Cardiac muscle cell (in vitro differentiated cells and primary cell): ENCODE results near the gene BNIP3. TPM values are rescaled to one million over a fixed set of nuclear protein-coding genes. Genes with fewer than 3 reads are reported as not detected.

ENCODE experiments used
- DNase-seq, 2 donors: peaks; one replicate each; pipeline versions ENCODE4 v3.0.0 to v3.0.0-alpha.2; 2010 to 2017; ENCODE audit warnings: low read depth in 1 of 2, low spot score in 1 of 2
- H3K27ac ChIP-seq: fragments of 200-600 bp; sonication (generic); 2 replicates; pipeline ENCODE4 v1.5.1; 2016
- H3K27me3 ChIP-seq: fragments of 200-600 bp; sonication (generic); 2 replicates; pipeline ENCODE4 v1.6.0; 2016; ENCODE audit warnings: control low read depth
- H3K36me3 ChIP-seq: fragments of 200-600 bp; sonication (generic); 2 replicates; pipeline ENCODE4 v1.5.1; 2016; ENCODE audit warnings: control low read depth
- H3K4me1 ChIP-seq: fragments of 200-600 bp; sonication (generic); 2 replicates; pipeline ENCODE4 v1.8.1; 2017; ENCODE audit warnings: low read depth, mild to moderate bottlenecking, mixed run types
- H3K4me3 ChIP-seq: fragments of 200-600 bp; sonication (generic); 2 replicates; pipeline ENCODE4 v1.5.1; 2016; ENCODE audit warnings: mild to moderate bottlenecking
- H3K9me3 ChIP-seq: fragments of 200-600 bp; sonication (generic); 2 replicates; pipeline ENCODE4 v1.5.1; 2017; ENCODE audit warnings: low read depth, mild to moderate bottlenecking, control low read depth
- CTCF ChIP-seq: IDR thresholded peaks from 2 replicates; pipeline ENCODE4 v1.5.1; 2012; ENCODE audit warnings: low read depth, mild to moderate bottlenecking, low read length
- polyA plus RNA-seq: library from polyadenylated mRNA; unstranded; fragments of >200 nt; fragmentation: Nextera tagmentation; extraction: Ambion mirVana; gene quantifications from 2 replicates; pipeline ENCODE4 v1.2.1, GENCODE V29; 2016
- total RNA-seq: library from RNA; depleted of rRNA; stranded (reverse); fragments of >200 nt; gene quantifications from 2 replicates; pipeline ENCODE4 v1.2.3, GENCODE V29; 2016

BNIP3 gene
- total RNA-seq (1,301 and 1,791 TPM in 2 replicates), polyA plus RNA-seq (675 and 686 TPM in 2 replicates)

GRCh38 chr10:131981429-131982184, at the start of gene BNIP3:
Gene BNIP3, minus strand, starts transcription at chr10:131981923. Its CDS starts 117 bp downstream, at chr10:131981806.
- DNase-seq = peak; percentile 98
- Histone ChIP-seq H3K9me3 (peaks cover 2% of the 10 kb centered on the region), H3K36me3 (peaks cover 4% of the 10 kb centered on the region), H3K4me1 (peaks cover 29% of the 10 kb centered on the region), H3K27me3 (no peaks in the 10 kb centered on the region), H3K4me3 (peak within 1 kb of the TSS; percentile 97), H3K27ac (peak within 1 kb of the TSS; percentile 56)
- no peak for TF ChIP-seq CTCF

DNA sequence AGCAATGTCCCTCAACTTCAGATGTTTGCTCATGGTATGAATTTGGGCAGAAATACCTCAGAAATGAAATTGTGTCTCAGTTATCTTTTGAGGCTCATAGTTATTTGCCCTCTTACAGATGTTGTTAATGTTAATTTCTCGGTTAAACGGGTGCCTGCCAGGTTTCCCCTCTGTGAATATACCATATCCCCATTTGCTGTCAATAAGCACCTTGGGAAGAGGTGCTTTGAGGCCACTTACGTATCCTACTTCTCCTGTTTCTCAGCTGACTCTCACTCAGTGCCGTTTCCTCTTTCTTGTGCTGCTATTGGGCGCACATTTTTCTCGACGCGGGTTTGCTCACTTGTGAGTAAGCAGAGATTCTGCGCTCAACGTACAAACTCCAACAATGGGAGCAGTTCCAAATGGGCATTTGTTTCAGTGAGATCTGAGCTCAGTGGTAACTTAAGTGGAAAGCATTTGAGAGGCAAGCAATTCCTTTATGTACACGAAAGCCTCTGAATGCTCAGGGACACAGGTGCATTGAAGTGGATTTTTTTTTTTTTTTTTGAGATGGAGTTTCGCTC, 49.3 kb upstream of the BNIP3 start:
- Histone ChIP-seq H3K9me3 (no peaks in the 10 kb centered on the region), H3K27ac (no peak overlapping the region), H3K36me3 (no peaks in the 10 kb centered on the region), H3K4me3 (no peak overlapping the region), H3K4me1 (no peaks in the 10 kb centered on the region), H3K27me3 (peaks cover 50% of the 10 kb centered on the region)
- no peak for DNase-seq
- no peak for TF ChIP-seq CTCF

DNA sequence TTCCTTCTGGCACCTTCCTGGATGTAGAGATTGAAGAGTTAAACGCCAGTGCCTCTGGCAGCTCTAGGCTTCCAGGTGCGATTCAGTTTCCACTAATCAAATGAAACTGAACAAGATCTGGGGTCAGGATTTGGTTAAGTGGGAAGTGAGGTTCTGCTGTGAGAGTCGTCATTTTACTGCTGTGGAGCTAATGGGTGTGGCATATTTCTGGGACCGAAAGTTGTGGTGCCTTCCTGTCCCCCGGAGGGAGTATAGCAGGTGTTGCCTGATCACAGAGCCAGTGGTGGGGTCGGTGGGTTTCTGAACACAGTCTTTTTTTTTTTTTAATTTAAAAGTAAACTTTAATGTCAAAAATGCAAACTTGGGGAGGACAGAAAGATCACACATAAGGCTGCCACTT, 47.0 kb upstream of the BNIP3 start:
- peaks cover 40% of the 10 kb centered on the region for H3K27me3 ChIP-seq
- no peaks in the 10 kb centered on the region for H3K36me3 ChIP-seq
- no peaks in the 10 kb centered on the region for H3K9me3 ChIP-seq
- no peak overlapping the region for H3K4me3 ChIP-seq
- no peak for TF ChIP-seq CTCF
- DNase-seq = no peak
- no peaks in the 10 kb centered on the region for H3K4me1 ChIP-seq
- no peak overlapping the region for H3K27ac ChIP-seq

DNA sequence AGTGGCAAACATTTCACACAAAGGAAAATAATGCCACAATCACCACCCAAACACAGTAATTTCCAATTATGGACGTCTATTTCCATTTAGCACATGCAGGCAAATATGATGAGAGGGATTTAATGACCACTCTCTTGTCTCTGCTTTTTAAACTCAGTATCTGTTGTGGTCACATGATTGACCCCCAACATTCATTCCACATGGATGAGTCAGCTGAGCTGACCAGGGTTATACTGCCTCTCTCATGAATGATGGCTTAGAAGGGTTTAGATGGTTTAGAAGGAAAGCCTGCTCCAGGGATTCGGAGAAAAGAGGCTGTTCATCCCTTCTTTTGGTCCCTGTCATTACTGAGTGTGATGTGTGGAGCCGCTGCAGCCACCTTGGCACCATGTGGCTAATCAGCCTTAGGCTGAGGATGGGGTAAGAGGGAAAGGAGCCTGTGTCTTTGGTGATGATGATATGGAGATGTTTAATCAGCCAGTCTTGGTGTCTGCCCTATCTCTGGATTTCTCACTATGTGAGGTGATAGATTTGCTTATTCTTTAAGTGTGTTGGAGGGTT, 45.8 kb upstream of the BNIP3 start:
- no peaks in the 10 kb centered on the region for H3K4me1 ChIP-seq
- H3K9me3 ChIP-seq = no peaks in the 10 kb centered on the region
- H3K4me3 ChIP-seq = no peak overlapping the region
- no peaks in the 10 kb centered on the region for H3K36me3 ChIP-seq
- H3K27ac ChIP-seq = no peak overlapping the region
- DNase-seq = peak in 1 of 2 donors; percentile 49
- no peak for TF ChIP-seq CTCF
- peaks cover 35% of the 10 kb centered on the region for H3K27me3 ChIP-seq

- H3K4me3 ChIP-seq = no peak overlapping the region
- H3K9me3 ChIP-seq = no peaks in the 10 kb centered on the region
- H3K27ac ChIP-seq = no peak overlapping the region
- TF ChIP-seq CTCF = peak; percentile 95
- H3K36me3 ChIP-seq = no peaks in the 10 kb centered on the region
- peak; percentile 84 to 85 for DNase-seq
- no peaks in the 10 kb centered on the region for H3K4me1 ChIP-seq
- peaks cover 20% of the 10 kb centered on the region for H3K27me3 ChIP-seq
Observed at GRCh38 chr10:132023092-132023811, 41.5 kb upstream of the BNIP3 start.
